ENCODE data around the gene CPD.
"Not testable (repeated sequence)": the region's sequence is repeated elsewhere in the genome, so short reads cannot be mapped to it uniquely, and the experiment has no call there.

Gene CPD

GRCh38 chr17:30410627-30411026 is 31.9 kb downstream of the CPD start:
- H3K36me3 ChIP-seq (replicated peaks); in situ Hi-C loops (cut with MboI; ENCODE audit: low sequenced_read_pairs): not testable (repeated sequence)

GRCh38 chr17:30412008-30412496 is 33.3 kb downstream of the CPD start:
- H3K4me3 ChIP-seq; DNase-seq (ENCODE audit: low spot score in 2 of 2); H3K36me3 ChIP-seq (replicated peaks); in situ Hi-C loops (cut with MboI; ENCODE audit: low sequenced_read_pairs); H3K27me3 ChIP-seq (ENCODE audit: low read depth); H3K9me3 ChIP-seq; H3K4me1 ChIP-seq: not testable (repeated sequence)

More at GRCh38 chr17:30410627-30411026, 31.9 kb downstream of the CPD start:
- H3K27me3 ChIP-seq (ENCODE audit: low read depth); H3K9me3 ChIP-seq; DNase-seq (ENCODE audit: low spot score in 2 of 2); H3K4me1 ChIP-seq; H3K4me3 ChIP-seq: not testable (repeated sequence)

GRCh38 chr17:30413109-30413508 is 34.4 kb downstream of the CPD start:
- no peaks in the 10 kb centered on the region; the same call in 1 of the 2 replicates for H3K36me3 ChIP-seq (replicated peaks)
- H3K9me3 ChIP-seq = no peaks in the 10 kb centered on the region
- H3K4me1 ChIP-seq = no peaks in the 10 kb centered on the region
- H3K4me3 ChIP-seq = no peak overlapping the region
- DNase-seq (ENCODE audit: low spot score in 2 of 2) = no peak
- H3K27me3 ChIP-seq (ENCODE audit: low read depth) = no peaks in the 10 kb centered on the region
- in situ Hi-C loops (cut with MboI; ENCODE audit: low sequenced_read_pairs) = no loop called here

GRCh38 chr17:30414486-30414885 is 35.8 kb downstream of the CPD start:
- in situ Hi-C loops (cut with MboI; ENCODE audit: low sequenced_read_pairs) = no loop called here
- Histone ChIP-seq H3K4me3 (no peak overlapping the region), H3K9me3 (no peaks in the 10 kb centered on the region), H3K4me1 (peaks cover 2% of the 10 kb centered on the region; the same call in 1 of the 2 replicates), H3K27me3 (ENCODE audit: low read depth) (no peaks in the 10 kb centered on the region), H3K36me3 (replicated peaks) (no peaks in the 10 kb centered on the region; the same call in 1 of the 2 replicates)
- no peak for DNase-seq (ENCODE audit: low spot score in 2 of 2)

GRCh38 chr17:30415491-30415890 is 36.8 kb downstream of the CPD start:
- Histone ChIP-seq H3K9me3 (no peaks in the 10 kb centered on the region), H3K4me3 (no peak overlapping the region), H3K4me1 (peaks cover 2% of the 10 kb centered on the region; the same call in 1 of the 2 replicates), H3K36me3 (replicated peaks) (no peaks in the 10 kb centered on the region; the same call in 1 of the 2 replicates), H3K27me3 (ENCODE audit: low read depth) (no peaks in the 10 kb centered on the region)
- DNase-seq (ENCODE audit: low spot score in 2 of 2) = no peak
- in situ Hi-C loops (cut with MboI; ENCODE audit: low sequenced_read_pairs) = no loop called here

GRCh38 chr17:30418070-30418469 is 39.3 kb downstream of the CPD start:
- H3K36me3 ChIP-seq (replicated peaks); in situ Hi-C loops (cut with MboI; ENCODE audit: low sequenced_read_pairs); H3K9me3 ChIP-seq; H3K27me3 ChIP-seq (ENCODE audit: low read depth); H3K4me1 ChIP-seq; DNase-seq (ENCODE audit: low spot score in 2 of 2); H3K4me3 ChIP-seq: not testable (repeated sequence)

GRCh38 chr17:30421592-30421991 is 42.9 kb downstream of the CPD start:
- no peaks in the 10 kb centered on the region for H3K27me3 ChIP-seq (ENCODE audit: low read depth)
- in situ Hi-C loops (cut with MboI; ENCODE audit: low sequenced_read_pairs) = no loop called here
- H3K4me3 ChIP-seq = no peak overlapping the region

GRCh38 chr17:30422171-30422570 is 43.4 kb downstream of the CPD start:
- Histone ChIP-seq H3K4me3 (no peak overlapping the region), H3K36me3 (replicated peaks) (peaks cover 8% of the 10 kb centered on the region; the same call in 1 of the 2 replicates)
- in situ Hi-C loops (cut with MboI; ENCODE audit: low sequenced_read_pairs) = no loop called here

More at GRCh38 chr17:30421592-30421991, 42.9 kb downstream of the CPD start:
- no peak for DNase-seq (ENCODE audit: low spot score in 2 of 2)
- Histone ChIP-seq H3K4me1 (peaks cover 14% of the 10 kb centered on the region), H3K36me3 (replicated peaks) (peaks cover 8% of the 10 kb centered on the region; the same call in 1 of the 2 replicates), H3K9me3 (no peaks in the 10 kb centered on the region)

GRCh38 chr17:30424471-30424870 is 45.7 kb downstream of the CPD start:
- H3K27me3 ChIP-seq (ENCODE audit: low read depth) = no peaks in the 10 kb centered on the region
- no peak overlapping the region for H3K4me3 ChIP-seq
- H3K9me3 ChIP-seq = no peaks in the 10 kb centered on the region
- in situ Hi-C loops (cut with MboI; ENCODE audit: low sequenced_read_pairs) = no loop called here
- H3K36me3 ChIP-seq (replicated peaks) = peaks cover 8% of the 10 kb centered on the region; the same call in 1 of the 2 replicates
- peaks cover 11% of the 10 kb centered on the region for H3K4me1 ChIP-seq
- DNase-seq (ENCODE audit: low spot score in 2 of 2) = no peak

More at GRCh38 chr17:30422171-30422570, 43.4 kb downstream of the CPD start:
- H3K9me3 ChIP-seq = no peaks in the 10 kb centered on the region
- H3K27me3 ChIP-seq (ENCODE audit: low read depth) = no peaks in the 10 kb centered on the region
- no peak for DNase-seq (ENCODE audit: low spot score in 2 of 2)
- H3K4me1 ChIP-seq = peaks cover 14% of the 10 kb centered on the region

- Histone ChIP-seq H3K4me1 (peaks cover 11% of the 10 kb centered on the region), H3K27me3 (ENCODE audit: low read depth) (no peaks in the 10 kb centered on the region), H3K9me3 (no peaks in the 10 kb centered on the region), H3K36me3 (replicated peaks) (peaks cover 8% of the 10 kb centered on the region; the same call in 1 of the 2 replicates), H3K4me3 (no peak overlapping the region)
- DNase-seq (ENCODE audit: low spot score in 2 of 2) = no peak
- in situ Hi-C loops (cut with MboI; ENCODE audit: low sequenced_read_pairs) = no loop called here
These were observed 47.6 kb downstream of the CPD start for GRCh38 chr17:30426292-30426691.

- Histone ChIP-seq H3K27me3 (ENCODE audit: low read depth) (no peaks in the 10 kb centered on the region), H3K36me3 (replicated peaks) (peaks cover 14% of the 10 kb centered on the region), H3K9me3 (no peaks in the 10 kb centered on the region), H3K4me3 (no peak overlapping the region), H3K4me1 (peaks cover 11% of the 10 kb centered on the region)
- in situ Hi-C loops (cut with MboI; ENCODE audit: low sequenced_read_pairs) = no loop called here
- no peak for DNase-seq (ENCODE audit: low spot score in 2 of 2)
These were observed 48.9 kb downstream of the CPD start for GRCh38 chr17:30427611-30428010.

- peaks cover 11% of the 10 kb centered on the region for H3K4me1 ChIP-seq
- H3K9me3 ChIP-seq = no peaks in the 10 kb centered on the region
- no peaks in the 10 kb centered on the region for H3K27me3 ChIP-seq (ENCODE audit: low read depth)
- in situ Hi-C loops (cut with MboI; ENCODE audit: low sequenced_read_pairs) = no loop called here
- DNase-seq (ENCODE audit: low spot score in 2 of 2) = no peak
- peaks cover 12% of the 10 kb centered on the region for H3K36me3 ChIP-seq (replicated peaks)
- no peak overlapping the region for H3K4me3 ChIP-seq
These were observed 50.4 kb downstream of the CPD start for GRCh38 chr17:30429155-30429554.

- H3K4me3 ChIP-seq = no peak overlapping the region
- no peaks in the 10 kb centered on the region for H3K27me3 ChIP-seq (ENCODE audit: low read depth)
- H3K4me1 ChIP-seq = no peaks in the 10 kb centered on the region
- H3K9me3 ChIP-seq = no peaks in the 10 kb centered on the region; the same call in 1 of the 2 replicates
- peaks cover 12% of the 10 kb centered on the region for H3K36me3 ChIP-seq (replicated peaks)
- in situ Hi-C loops (cut with MboI; ENCODE audit: low sequenced_read_pairs) = no loop called here
- no peak for DNase-seq (ENCODE audit: low spot score in 2 of 2)
These were observed 54.8 kb downstream of the CPD start for GRCh38 chr17:30433514-30433913.

- no peaks in the 10 kb centered on the region for H3K27me3 ChIP-seq (ENCODE audit: low read depth)
- H3K4me3 ChIP-seq = no peak overlapping the region
- peaks cover 12% of the 10 kb centered on the region; the same call in 1 of the 2 replicates for H3K36me3 ChIP-seq (replicated peaks)
- H3K4me1 ChIP-seq = no peaks in the 10 kb centered on the region
- in situ Hi-C loops (cut with MboI; ENCODE audit: low sequenced_read_pairs) = no loop called here
- no peak for DNase-seq (ENCODE audit: low spot score in 2 of 2)
- H3K9me3 ChIP-seq = no peaks in the 10 kb centered on the region; the same call in 1 of the 2 replicates
These were observed 58.0 kb downstream of the CPD start for GRCh38 chr17:30436729-30437128.

- no peak for DNase-seq (ENCODE audit: low spot score in 2 of 2)
- H3K36me3 ChIP-seq (replicated peaks) = peaks cover 12% of the 10 kb centered on the region
- H3K9me3 ChIP-seq = no peaks in the 10 kb centered on the region
- in situ Hi-C loops (cut with MboI; ENCODE audit: low sequenced_read_pairs) = no loop called here
- H3K4me1 ChIP-seq = no peaks in the 10 kb centered on the region
- no peaks in the 10 kb centered on the region for H3K27me3 ChIP-seq (ENCODE audit: low read depth)
- no peak overlapping the region for H3K4me3 ChIP-seq
These were observed 65.0 kb downstream of the CPD start for GRCh38 chr17:30443721-30444120.

Data from HAP-1 (cell line).